ENCODE data around the gene HSP90B1. TPM values are rescaled to one million over a fixed set of nuclear protein-coding genes. Genes with fewer than 3 reads are reported as not detected.

HSP90B1 gene
- total and polyA plus RNA-seq, 2 of the 13 experiments (the other 11 are each of a cell fraction or from before 2014, with no cell fraction given): 800 to 954 TPM

DNA sequence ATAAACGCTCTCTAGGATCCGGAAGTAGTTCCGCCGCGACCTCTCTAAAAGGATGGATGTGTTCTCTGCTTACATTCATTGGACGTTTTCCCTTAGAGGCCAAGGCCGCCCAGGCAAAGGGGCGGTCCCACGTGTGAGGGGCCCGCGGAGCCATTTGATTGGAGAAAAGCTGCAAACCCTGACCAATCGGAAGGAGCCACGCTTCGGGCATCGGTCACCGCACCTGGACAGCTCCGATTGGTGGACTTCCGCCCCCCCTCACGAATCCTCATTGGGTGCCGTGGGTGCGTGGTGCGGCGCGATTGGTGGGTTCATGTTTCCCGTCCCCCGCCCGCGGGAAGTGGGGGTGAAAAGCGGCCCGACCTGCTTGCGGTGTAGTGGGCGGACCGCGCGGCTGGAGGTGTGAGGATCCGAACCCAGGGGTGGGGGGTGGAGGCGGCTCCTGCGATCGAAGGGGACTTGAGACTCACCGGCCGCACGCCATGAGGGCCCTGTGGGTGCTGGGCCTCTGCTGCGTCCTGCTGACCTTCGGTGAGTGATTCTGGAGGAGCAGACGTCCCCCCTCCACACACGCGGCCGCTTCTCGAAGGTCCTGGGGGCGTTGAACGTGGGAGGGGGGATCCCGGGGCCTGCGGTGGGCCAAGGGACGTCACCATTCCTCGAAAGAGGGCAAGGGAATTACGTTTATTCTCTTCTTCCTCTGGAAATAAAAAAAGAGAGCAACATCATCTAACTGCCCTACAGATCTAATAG, at the start of gene HSP90B1 (continued):
- TF ChIP-seq, protein P1, sequence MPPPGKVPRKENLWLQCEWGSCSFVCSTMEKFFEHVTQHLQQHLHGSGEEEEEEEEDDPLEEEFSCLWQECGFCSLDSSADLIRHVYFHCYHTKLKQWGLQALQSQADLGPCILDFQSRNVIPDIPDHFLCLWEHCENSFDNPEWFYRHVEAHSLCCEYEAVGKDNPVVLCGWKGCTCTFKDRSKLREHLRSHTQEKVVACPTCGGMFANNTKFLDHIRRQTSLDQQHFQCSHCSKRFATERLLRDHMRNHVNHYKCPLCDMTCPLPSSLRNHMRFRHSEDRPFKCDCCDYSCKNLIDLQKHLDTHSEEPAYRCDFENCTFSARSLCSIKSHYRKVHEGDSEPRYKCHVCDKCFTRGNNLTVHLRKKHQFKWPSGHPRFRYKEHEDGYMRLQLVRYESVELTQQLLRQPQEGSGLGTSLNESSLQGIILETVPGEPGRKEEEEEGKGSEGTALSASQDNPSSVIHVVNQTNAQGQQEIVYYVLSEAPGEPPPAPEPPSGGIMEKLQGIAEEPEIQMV (CRISPR knock-in tag; IDR thresholded peaks at IDR 0.05; ENCODE audit: low read depth): peak; percentile 85; the same call in 1 of the 2 replicates
- peak; percentile 79 for TF ChIP-seq ZNF329 (CRISPR knock-in tag; IDR thresholded peaks at IDR 0.05; ENCODE audit: low read depth)
- no peak; the same call in 1 of the 2 replicates for TF ChIP-seq BHLHE40 (IDR thresholded peaks at IDR 0.05; ENCODE audit: low read length)
- TF ChIP-seq, protein P2, sequence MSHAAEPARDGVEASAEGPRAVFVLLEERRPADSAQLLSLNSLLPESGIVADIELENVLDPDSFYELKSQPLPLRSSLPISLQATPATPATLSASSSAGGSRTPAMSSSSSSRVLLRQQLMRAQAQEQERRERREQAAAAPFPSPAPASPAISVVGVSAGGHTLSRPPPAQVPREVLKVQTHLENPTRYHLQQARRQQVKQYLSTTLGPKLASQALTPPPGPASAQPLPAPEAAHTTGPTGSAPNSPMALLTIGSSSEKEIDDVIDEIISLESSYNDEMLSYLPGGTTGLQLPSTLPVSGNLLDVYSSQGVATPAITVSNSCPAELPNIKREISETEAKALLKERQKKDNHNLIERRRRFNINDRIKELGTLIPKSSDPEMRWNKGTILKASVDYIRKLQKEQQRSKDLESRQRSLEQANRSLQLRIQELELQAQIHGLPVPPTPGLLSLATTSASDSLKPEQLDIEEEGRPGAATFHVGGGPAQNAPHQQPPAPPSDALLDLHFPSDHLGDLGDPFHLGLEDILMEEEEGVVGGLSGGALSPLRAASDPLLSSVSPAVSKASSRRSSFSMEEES (CRISPR knock-in tag; IDR thresholded peaks at IDR 0.05): no peak
- no peak for TF ChIP-seq TEAD2 (CRISPR knock-in tag; IDR thresholded peaks at IDR 0.05)
- no peak for TF ChIP-seq ZC3H4 (CRISPR knock-in tag; IDR thresholded peaks at IDR 0.05; ENCODE audit: borderline replicate concordance)
- TF ChIP-seq, protein P3, sequence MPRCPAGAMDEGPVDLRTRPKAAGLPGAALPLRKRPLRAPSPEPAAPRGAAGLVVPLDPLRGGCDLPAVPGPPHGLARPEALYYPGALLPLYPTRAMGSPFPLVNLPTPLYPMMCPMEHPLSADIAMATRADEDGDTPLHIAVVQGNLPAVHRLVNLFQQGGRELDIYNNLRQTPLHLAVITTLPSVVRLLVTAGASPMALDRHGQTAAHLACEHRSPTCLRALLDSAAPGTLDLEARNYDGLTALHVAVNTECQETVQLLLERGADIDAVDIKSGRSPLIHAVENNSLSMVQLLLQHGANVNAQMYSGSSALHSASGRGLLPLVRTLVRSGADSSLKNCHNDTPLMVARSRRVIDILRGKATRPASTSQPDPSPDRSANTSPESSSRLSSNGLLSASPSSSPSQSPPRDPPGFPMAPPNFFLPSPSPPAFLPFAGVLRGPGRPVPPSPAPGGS (CRISPR knock-in tag; IDR thresholded peaks at IDR 0.05): no peak
- no peak for TF ChIP-seq ZNF260 (CRISPR knock-in tag; IDR thresholded peaks at IDR 0.05; ENCODE audit: borderline replicate concordance, low read depth)
- no peak for TF ChIP-seq ZNF335 (CRISPR knock-in tag; IDR thresholded peaks at IDR 0.05)
- TF ChIP-seq, protein P4, sequence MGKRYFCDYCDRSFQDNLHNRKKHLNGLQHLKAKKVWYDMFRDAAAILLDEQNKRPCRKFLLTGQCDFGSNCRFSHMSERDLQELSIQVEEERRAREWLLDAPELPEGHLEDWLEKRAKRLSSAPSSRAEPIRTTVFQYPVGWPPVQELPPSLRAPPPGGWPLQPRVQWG (CRISPR knock-in tag; IDR thresholded peaks at IDR 0.05; ENCODE audit: borderline replicate concordance, low read depth): no peak
- peak; percentile 84 for TF ChIP-seq RFX5 (IDR thresholded peaks at IDR 0.05; ENCODE audit: low read depth, low read length)
- no peak for TF ChIP-seq ZNF556 (CRISPR knock-in tag; IDR thresholded peaks at IDR 0.05; ENCODE audit: borderline replicate concordance)
- no peak for TF ChIP-seq RAD51 (IDR thresholded peaks at IDR 0.05; ENCODE audit: borderline replicate concordance)
- TF ChIP-seq FOXA1 (IDR thresholded peaks at IDR 0.05): no peak
- 0 out of 2 replicates have a peak, but pooled peaks have one; percentile 20 for TF ChIP-seq FOXA1 (CRISPR knock-in tag; IDR thresholded peaks at IDR 0.05)
- TF ChIP-seq AKAP8 (CRISPR knock-in tag; IDR thresholded peaks at IDR 0.05): no peak
- TF ChIP-seq AGO2 (optimal IDR thresholded peaks at IDR 0.05; ENCODE audit: low read depth, low read length): peak; percentile 63
- TF ChIP-seq, protein P5, sequence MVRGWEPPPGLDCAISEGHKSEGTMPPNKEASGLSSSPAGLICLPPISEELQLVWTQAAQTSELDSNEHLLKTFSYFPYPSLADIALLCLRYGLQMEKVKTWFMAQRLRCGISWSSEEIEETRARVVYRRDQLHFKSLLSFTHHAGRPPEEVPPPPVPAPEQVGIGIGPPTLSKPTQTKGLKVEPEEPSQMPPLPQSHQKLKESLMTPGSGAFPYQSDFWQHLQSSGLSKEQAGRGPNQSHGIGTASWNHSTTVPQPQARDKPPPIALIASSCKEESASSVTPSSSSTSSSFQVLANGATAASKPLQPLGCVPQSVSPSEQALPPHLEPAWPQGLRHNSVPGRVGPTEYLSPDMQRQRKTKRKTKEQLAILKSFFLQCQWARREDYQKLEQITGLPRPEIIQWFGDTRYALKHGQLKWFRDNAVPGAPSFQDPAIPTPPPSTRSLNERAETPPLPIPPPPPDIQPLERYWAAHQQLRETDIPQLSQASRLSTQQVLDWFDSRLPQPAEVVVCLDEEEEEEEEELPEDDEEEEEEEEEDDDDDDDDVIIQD (CRISPR knock-in tag; IDR thresholded peaks at IDR 0.05; ENCODE audit: low read depth): peak; percentile 70; the same call in 1 of the 2 replicates
- peak; percentile 71; the same call in 1 of the 2 replicates for TF ChIP-seq HOXA9 (CRISPR knock-in tag; IDR thresholded peaks at IDR 0.05; ENCODE audit: borderline replicate concordance)
- peak; percentile 97 for TF ChIP-seq NFYC (CRISPR knock-in tag; IDR thresholded peaks at IDR 0.05)
- peak; percentile 72 for TF ChIP-seq FOXK2 (IDR thresholded peaks at IDR 0.05)
- no peak for TF ChIP-seq ZSCAN12 (CRISPR knock-in tag; IDR thresholded peaks at IDR 0.05)
- no peak for TF ChIP-seq PRPF4 (IDR thresholded peaks at IDR 0.05; ENCODE audit: low read depth, low read length, poor library complexity, severe bottlenecking)
- 0 out of 2 replicates have a peak, but pooled peaks have one; percentile 25 for TF ChIP-seq NFKB2 (CRISPR knock-in tag; IDR thresholded peaks at IDR 0.05; ENCODE audit: borderline replicate concordance)
- TF ChIP-seq ZKSCAN5 (CRISPR knock-in tag; IDR thresholded peaks at IDR 0.05): no peak
